Posterior cingulate gyrus (tissue), 11 donors: ENCODE data around the gene PEPD.

ENCODE experiments used
- DNase-seq, 10 donors: peaks; one replicate each; pipeline versions ENCODE4 v3.0.0 to v3.0.0-alpha.2; 2020 to 2021; ENCODE audit warnings: mixed read lengths in 3 of 10
- intact Hi-C: fragments of 100-400 bp; cut with DNase I; formaldehyde crosslinking; loops from one replicate; pipeline ENCODE4 v1.15.1; 2023

PEPD gene

GRCh38 chr19:33514885-33515551, 6.6 kb downstream of the PEPD start:
- intact Hi-C loops = no loop called here
- DNase-seq = peak in 1 of 10 donors; percentile 77

GRCh38 chr19:33513424-33513823, 8.2 kb downstream of the PEPD start:
- DNase-seq = peak in 1 of 10 donors; percentile 52
- intact Hi-C loops = no loop called here

GRCh38 chr19:33512580-33513137, 8.9 kb downstream of the PEPD start:
- DNase-seq = peak in 1 of 10 donors; percentile 69
- intact Hi-C loops = no loop called here

- intact Hi-C loops = no loop called here
- DNase-seq = no peak
Measured at GRCh38 chr19:33512021-33512420, 9.6 kb downstream of the PEPD start.

GRCh38 chr19:33511346-33511745, 10.2 kb downstream of the PEPD start:
- peak in 1 of 10 donors; percentile 82 for DNase-seq
- intact Hi-C loops = no loop called here

GRCh38 chr19:33510462-33511194, 11.0 kb downstream of the PEPD start:
- intact Hi-C loops = no loop called here
- no peak for DNase-seq

GRCh38 chr19:33509774-33510173, 11.8 kb downstream of the PEPD start:
- no peak for DNase-seq
- intact Hi-C loops = no loop called here

GRCh38 chr19:33508941-33509614, 12.5 kb downstream of the PEPD start:
- intact Hi-C loops = no loop called here
- peak in 2 of 10 donors; percentile 19 to 75 for DNase-seq

GRCh38 chr19:33508431-33508830, 13.2 kb downstream of the PEPD start:
- intact Hi-C loops = no loop called here
- no peak for DNase-seq

GRCh38 chr19:33508009-33508408, 13.6 kb downstream of the PEPD start:
- DNase-seq = peak in 1 of 10 donors; percentile 74
- intact Hi-C loops = no loop called here

- peak in 4 of 10 donors; percentile 14 to 89 (median 66) for DNase-seq
Measured at GRCh38 chr19:33507021-33507956, 14.3 kb downstream of the PEPD start.

GRCh38 chr19:33506498-33506897, 15.1 kb downstream of the PEPD start:
- intact Hi-C loops = no loop called here
- DNase-seq = peak in 1 of 10 donors; percentile 8

More at GRCh38 chr19:33507021-33507956, 14.3 kb downstream of the PEPD start:
- intact Hi-C loops = no loop called here

GRCh38 chr19:33505823-33506222, 15.8 kb downstream of the PEPD start:
- no peak for DNase-seq
- intact Hi-C loops = no loop called here

GRCh38 chr19:33505148-33505547, 16.4 kb downstream of the PEPD start:
- intact Hi-C loops = no loop called here
- DNase-seq = peak in 3 of 10 donors; percentile 62 to 81 (median 72)

- intact Hi-C loops = no loop called here
- DNase-seq = peak in 3 of 10 donors; percentile 59 to 75 (median 69)
Measured at GRCh38 chr19:33504058-33504444, 17.5 kb downstream of the PEPD start.

GRCh38 chr19:33503433-33504057, 18.0 kb downstream of the PEPD start:
- peak in 3 of 10 donors; percentile 29 to 56 (median 53) for DNase-seq
- intact Hi-C loops = no loop called here

- DNase-seq = peak in 2 of 10 donors; percentile 33 to 62
- intact Hi-C loops = no loop called here
Measured at GRCh38 chr19:33503030-33503429, 18.6 kb downstream of the PEPD start.

- DNase-seq = peak in 1 of 10 donors; percentile 14
- intact Hi-C loops = no loop called here
Measured at GRCh38 chr19:33502521-33502920, 19.1 kb downstream of the PEPD start.

- intact Hi-C loops = no loop called here
- peak in 1 of 10 donors; percentile 80 for DNase-seq
Measured at GRCh38 chr19:33501693-33502356, 19.8 kb downstream of the PEPD start.
